HEK293T (cell line): ENCODE measurements around the gene TPO.

Experiments
- ELF4 ChIP-seq: fragments of 450-650 bp; IDR thresholded peaks from 2 replicates; pipeline ENCODE4 v1.6.1; 2017; ENCODE audit warnings: antibody characterized with exemption
- NFRKB ChIP-seq: fragments of 450-650 bp; IDR thresholded peaks from 2 replicates; pipeline ENCODE4 v1.6.1; 2016; ENCODE audit warnings: mild to moderate bottlenecking, moderate library complexity
- PKNOX1 ChIP-seq: fragments of 450-650 bp; IDR thresholded peaks from 2 replicates; pipeline ENCODE4 v1.6.1; 2016
- TARDBP ChIP-seq: fragments of 450-650 bp; IDR thresholded peaks from 2 replicates; pipeline ENCODE4 v1.6.1; 2016

GRCh38 chr2:1454346-1454745 lies 41.1 kb downstream of the TPO start:
- TF ChIP-seq ELF4 (no peak), PKNOX1 (no peak), NFRKB (no peak), TARDBP (no peak)
